SU-DHL-6 (cell line): ENCODE measurements around the gene EPB41L5.

Experiments used
- EZH2phosphoT487 ChIP-seq: fragments of 200-600 bp; sonication (generic), shearing (Covaris generic); conservative IDR thresholded peaks from 2 replicates; pipeline ENCODE4 v1.6.1; 2018; ENCODE audit warnings: mild to moderate bottlenecking, antibody characterized with exemption, low read length, moderate library complexity, mixed read lengths
- TF ChIP-seq, protein P1 (sequence below): fragments of 200-600 bp; sonication (generic); IDR thresholded peaks from one replicate; pipeline ENCODE4 v1.5.1; 2017; ENCODE audit warnings: antibody characterized with exemption, mild to moderate bottlenecking, low read length, moderate library complexity; ENCODE audit not compliant: insufficient read depth, poor library complexity, severe bottlenecking

DNA sequence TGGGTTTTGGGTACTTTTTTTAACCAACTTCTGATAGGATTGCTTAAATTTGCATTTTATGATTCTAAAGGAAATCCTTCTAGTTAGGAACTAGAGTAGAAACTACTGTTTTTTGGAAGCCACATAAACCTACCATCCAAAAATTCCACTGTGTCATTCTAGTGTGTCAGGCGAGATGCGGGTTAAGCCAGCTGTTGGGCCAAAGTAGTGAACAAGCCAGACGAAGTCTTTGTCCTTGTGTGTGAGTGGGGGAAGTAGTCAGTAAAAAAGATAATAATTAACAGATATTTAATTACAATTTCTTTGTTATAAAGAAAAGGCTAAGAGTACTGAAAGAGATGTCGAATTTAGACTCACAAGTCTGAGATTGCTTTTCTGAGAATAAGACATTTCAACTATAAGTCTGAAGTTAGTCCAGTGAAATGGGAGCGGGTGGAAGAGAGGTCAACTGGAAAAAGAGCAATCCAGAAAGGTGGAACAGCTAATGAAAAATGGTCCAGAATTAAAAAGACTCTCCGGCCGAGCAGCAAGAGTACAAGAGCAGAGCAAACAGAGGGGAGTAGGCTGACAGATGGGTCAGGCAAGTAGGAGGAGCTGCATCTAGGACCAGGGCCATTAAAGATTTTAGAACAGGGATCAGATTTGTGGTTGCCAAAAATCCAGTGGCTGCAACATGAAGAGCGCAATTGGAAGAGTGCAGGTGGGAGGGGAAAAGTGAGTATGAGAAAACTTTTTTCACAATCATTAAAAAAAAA is 1.5 kb downstream of the EPB41L5 start:
- TF ChIP-seq, protein P1, sequence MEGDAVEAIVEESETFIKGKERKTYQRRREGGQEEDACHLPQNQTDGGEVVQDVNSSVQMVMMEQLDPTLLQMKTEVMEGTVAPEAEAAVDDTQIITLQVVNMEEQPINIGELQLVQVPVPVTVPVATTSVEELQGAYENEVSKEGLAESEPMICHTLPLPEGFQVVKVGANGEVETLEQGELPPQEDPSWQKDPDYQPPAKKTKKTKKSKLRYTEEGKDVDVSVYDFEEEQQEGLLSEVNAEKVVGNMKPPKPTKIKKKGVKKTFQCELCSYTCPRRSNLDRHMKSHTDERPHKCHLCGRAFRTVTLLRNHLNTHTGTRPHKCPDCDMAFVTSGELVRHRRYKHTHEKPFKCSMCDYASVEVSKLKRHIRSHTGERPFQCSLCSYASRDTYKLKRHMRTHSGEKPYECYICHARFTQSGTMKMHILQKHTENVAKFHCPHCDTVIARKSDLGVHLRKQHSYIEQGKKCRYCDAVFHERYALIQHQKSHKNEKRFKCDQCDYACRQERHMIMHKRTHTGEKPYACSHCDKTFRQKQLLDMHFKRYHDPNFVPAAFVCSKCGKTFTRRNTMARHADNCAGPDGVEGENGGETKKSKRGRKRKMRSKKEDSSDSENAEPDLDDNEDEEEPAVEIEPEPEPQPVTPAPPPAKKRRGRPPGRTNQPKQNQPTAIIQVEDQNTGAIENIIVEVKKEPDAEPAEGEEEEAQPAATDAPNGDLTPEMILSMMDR = no peak
- no peak for TF ChIP-seq EZH2phosphoT487
